Astrocyte (in vitro differentiated cells and primary cell): ENCODE measurements around the gene INVS. TPM values are rescaled to one million over a fixed set of nuclear protein-coding genes. Genes with fewer than 3 reads are reported as not detected.
"Not testable (repeated sequence)": the region's sequence is repeated elsewhere in the genome, so short reads cannot be mapped to it uniquely, and the experiment has no call there.

Experiments used
- DNase-seq: peaks from one replicate; pipeline ENCODE4 v3.0.0-alpha.2; 2010; ENCODE audit warnings: low read depth
- FAIRE-seq: peaks from 2 replicates; lab custom pipeline; 2011; peaks lifted over from hg19 to GRCh38; lab: Jason Lieb, UNC
- H2AFZ ChIP-seq: 2 replicates; pipeline ENCODE4 v1.6.0; 2012; ENCODE audit warnings: low read depth, low read length, inconsistent platforms
- H3K27ac ChIP-seq: 2 replicates; pipeline ENCODE4 v1.5.1; 2011; ENCODE audit warnings: low read depth, low read length, inconsistent platforms
- H3K27me3 ChIP-seq: 2 replicates; pipeline ENCODE4 v1.6.0; 2011; ENCODE audit warnings: low read length, inconsistent platforms; ENCODE audit not compliant: insufficient read depth
- H3K36me3 ChIP-seq: 2 replicates; pipeline ENCODE4 v1.5.1; 2011; ENCODE audit warnings: low read length, inconsistent platforms; ENCODE audit not compliant: insufficient read depth
- H3K4me1 ChIP-seq: 2 replicates; pipeline ENCODE4 v1.5.1; 2011; ENCODE audit warnings: low read length, inconsistent platforms; ENCODE audit not compliant: insufficient read depth
- H3K4me2 ChIP-seq: 2 replicates; pipeline ENCODE4 v1.6.0; 2012; ENCODE audit warnings: low read length, inconsistent platforms
- H3K4me3 ChIP-seq: 2 replicates; pipeline ENCODE4 v1.5.1; 2011; ENCODE audit warnings: low read depth, mild to moderate bottlenecking, low read length, inconsistent platforms; ENCODE audit not compliant: insufficient read depth
- H3K79me2 ChIP-seq: 2 replicates; pipeline ENCODE4 v1.6.0; 2012; ENCODE audit warnings: mild to moderate bottlenecking, low read length, inconsistent platforms; ENCODE audit not compliant: insufficient read depth
- H3K9ac ChIP-seq: 2 replicates; pipeline ENCODE4 v1.6.0; 2012; ENCODE audit warnings: mild to moderate bottlenecking, low read length, inconsistent platforms
- H3K9me3 ChIP-seq: 2 replicates; pipeline ENCODE4 v1.5.1; 2012; ENCODE audit warnings: low read depth, mild to moderate bottlenecking, low read length, inconsistent platforms; ENCODE audit not compliant: insufficient read depth
- H4K20me1 ChIP-seq: 2 replicates; pipeline ENCODE4 v1.6.0; 2012; ENCODE audit warnings: low read length, inconsistent platforms; ENCODE audit not compliant: insufficient read depth
- H3K27ac Mint-ChIP-seq: one replicate; pipeline ENCODE4 v1.8.0; 2021; ENCODE audit warnings: mild to moderate bottlenecking, mixed read lengths; ENCODE audit not compliant: unreplicated experiment
- H3K27me3 Mint-ChIP-seq: one replicate; pipeline ENCODE4 v1.8.0; 2021; ENCODE audit warnings: low read depth, mixed read lengths; ENCODE audit not compliant: unreplicated experiment
- H3K36me3 Mint-ChIP-seq: one replicate; pipeline ENCODE4 v1.8.0; 2021; ENCODE audit warnings: low read depth, mixed read lengths; ENCODE audit not compliant: unreplicated experiment
- H3K4me1 Mint-ChIP-seq: one replicate; pipeline ENCODE4 v1.8.0; 2021; ENCODE audit warnings: low read depth, mixed read lengths; ENCODE audit not compliant: unreplicated experiment
- H3K4me3 Mint-ChIP-seq: one replicate; pipeline ENCODE4 v1.8.0; 2021; ENCODE audit warnings: mild to moderate bottlenecking, moderate library complexity, mixed read lengths; ENCODE audit not compliant: unreplicated experiment
- H3K9me3 Mint-ChIP-seq: one replicate; pipeline ENCODE4 v1.8.0; 2021; ENCODE audit warnings: mild to moderate bottlenecking, mixed read lengths; ENCODE audit not compliant: unreplicated experiment
- EZH2 ChIP-seq: IDR thresholded peaks from 2 replicates; pipeline ENCODE4 v1.6.1; 2012; ENCODE audit warnings: mild to moderate bottlenecking, low read length, inconsistent platforms; ENCODE audit not compliant: insufficient read depth
- total RNA-seq: library from RNA; stranded (reverse); gene quantifications from 2 replicates; pipeline ENCODE4 v1.2.1, GENCODE V29; 2021
- TF ChIP-seq, protein P1 (sequence below): IDR thresholded peaks from 2 replicates; pipeline ENCODE4 v1.5.1; 2011; ENCODE audit warnings: low read depth, mild to moderate bottlenecking, inconsistent platforms, low read length, moderate library complexity; ENCODE audit not compliant: insufficient read depth

Gene INVS
- total RNA-seq, 1 donor from 2014 or later: 17.5 TPM

DNA sequence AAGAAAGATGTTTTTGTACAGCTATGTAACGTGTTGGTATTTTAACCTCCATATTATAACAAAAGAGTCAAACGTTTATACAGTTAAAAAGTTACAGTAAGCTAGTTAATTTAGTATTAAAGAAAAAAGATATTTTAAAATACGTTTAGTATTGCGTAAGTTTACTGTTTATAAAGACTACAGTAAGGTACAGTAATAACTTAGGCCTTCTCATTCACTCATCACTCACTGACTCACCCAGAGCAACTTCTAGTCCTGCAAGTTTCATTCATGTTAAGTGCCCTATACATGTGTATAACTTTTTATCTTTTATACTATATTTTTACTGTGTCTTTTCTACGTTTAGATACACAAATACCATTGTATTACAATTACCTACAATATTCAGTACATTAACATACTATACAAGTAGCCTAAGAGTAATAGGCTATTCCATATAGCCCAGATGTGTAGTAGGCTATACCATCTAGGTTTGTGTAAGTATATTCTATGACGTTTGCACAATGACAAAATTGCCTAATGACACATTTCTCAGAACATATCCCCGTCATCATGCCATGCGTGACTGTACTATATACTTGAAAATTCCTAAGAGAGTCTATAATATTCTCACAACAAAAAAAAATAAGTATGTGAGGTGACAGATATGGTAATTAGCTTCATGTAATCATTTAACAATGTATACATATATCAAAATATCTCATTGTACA lies 34.0 kb upstream of the INVS start:
- peaks cover 9% of the 10 kb centered on the region for H3K4me1 Mint-ChIP-seq
- Histone ChIP-seq H3K27me3 (no peaks in the 10 kb centered on the region), H3K27ac (no peak overlapping the region), H3K36me3 (no peaks in the 10 kb centered on the region), H2AFZ (no peak overlapping the region), H3K9me3 (no peaks in the 10 kb centered on the region), H3K79me2 (peaks cover 12% of the 10 kb centered on the region), H3K9ac (no peak overlapping the region), H3K4me3 (no peak overlapping the region), H3K4me2 (no peak overlapping the region), H3K4me1 (no peaks in the 10 kb centered on the region), H4K20me1 (peaks cover 38% of the 10 kb centered on the region)
- H3K4me3 Mint-ChIP-seq: no peak overlapping the region
- no peak for FAIRE-seq
- TF ChIP-seq, protein P1, sequence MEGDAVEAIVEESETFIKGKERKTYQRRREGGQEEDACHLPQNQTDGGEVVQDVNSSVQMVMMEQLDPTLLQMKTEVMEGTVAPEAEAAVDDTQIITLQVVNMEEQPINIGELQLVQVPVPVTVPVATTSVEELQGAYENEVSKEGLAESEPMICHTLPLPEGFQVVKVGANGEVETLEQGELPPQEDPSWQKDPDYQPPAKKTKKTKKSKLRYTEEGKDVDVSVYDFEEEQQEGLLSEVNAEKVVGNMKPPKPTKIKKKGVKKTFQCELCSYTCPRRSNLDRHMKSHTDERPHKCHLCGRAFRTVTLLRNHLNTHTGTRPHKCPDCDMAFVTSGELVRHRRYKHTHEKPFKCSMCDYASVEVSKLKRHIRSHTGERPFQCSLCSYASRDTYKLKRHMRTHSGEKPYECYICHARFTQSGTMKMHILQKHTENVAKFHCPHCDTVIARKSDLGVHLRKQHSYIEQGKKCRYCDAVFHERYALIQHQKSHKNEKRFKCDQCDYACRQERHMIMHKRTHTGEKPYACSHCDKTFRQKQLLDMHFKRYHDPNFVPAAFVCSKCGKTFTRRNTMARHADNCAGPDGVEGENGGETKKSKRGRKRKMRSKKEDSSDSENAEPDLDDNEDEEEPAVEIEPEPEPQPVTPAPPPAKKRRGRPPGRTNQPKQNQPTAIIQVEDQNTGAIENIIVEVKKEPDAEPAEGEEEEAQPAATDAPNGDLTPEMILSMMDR: no peak
- TF ChIP-seq EZH2: no peak
- H3K36me3 Mint-ChIP-seq: peaks cover 8% of the 10 kb centered on the region
- H3K27ac Mint-ChIP-seq: no peak overlapping the region
- DNase-seq: peak; percentile 69
- H3K9me3 Mint-ChIP-seq: peaks cover 6% of the 10 kb centered on the region
- H3K27me3 Mint-ChIP-seq: no peaks in the 10 kb centered on the region

DNA sequence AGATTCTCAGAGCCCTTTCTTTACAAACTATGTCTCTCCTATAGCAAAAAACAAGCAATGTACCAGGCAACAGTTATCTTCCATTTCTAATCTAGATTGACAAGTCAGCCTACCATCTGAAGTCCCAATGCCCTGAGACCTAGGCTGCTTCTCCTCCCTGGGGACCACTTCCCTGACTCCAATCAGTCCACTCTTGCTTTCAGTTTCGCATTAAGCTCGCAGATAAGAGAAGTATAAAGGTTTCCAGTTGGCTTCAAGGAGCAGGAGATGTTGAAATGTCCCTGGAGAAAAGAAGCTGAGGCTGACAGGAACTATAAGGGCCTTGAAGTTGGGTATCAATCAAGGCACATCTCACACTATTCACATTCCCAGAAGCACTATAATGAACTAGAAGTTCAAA lies 32.5 kb upstream of the INVS start:
- no peak overlapping the region for H3K27ac ChIP-seq
- H4K20me1 ChIP-seq: peaks cover 51% of the 10 kb centered on the region
- FAIRE-seq (no peak), DNase-seq (no peak)
- H3K36me3 Mint-ChIP-seq: peaks cover 8% of the 10 kb centered on the region
- H3K4me1 ChIP-seq: no peaks in the 10 kb centered on the region
- TF ChIP-seq EZH2: no peak
- TF ChIP-seq, protein P1: no peak
- H3K36me3 ChIP-seq: no peaks in the 10 kb centered on the region
- H3K4me3 Mint-ChIP-seq: no peak overlapping the region
- no peak overlapping the region for H2AFZ ChIP-seq
- H3K79me2 ChIP-seq: peaks cover 20% of the 10 kb centered on the region
- H3K27me3 Mint-ChIP-seq: no peaks in the 10 kb centered on the region
- no peak overlapping the region for H3K27ac Mint-ChIP-seq
- no peaks in the 10 kb centered on the region for H3K27me3 ChIP-seq
- no peaks in the 10 kb centered on the region for H3K9me3 ChIP-seq
- H3K9ac ChIP-seq: no peak overlapping the region
- H3K9me3 Mint-ChIP-seq: peaks cover 6% of the 10 kb centered on the region
- peaks cover 14% of the 10 kb centered on the region for H3K4me1 Mint-ChIP-seq
- no peak overlapping the region for H3K4me3 ChIP-seq
- no peak overlapping the region for H3K4me2 ChIP-seq

DNA sequence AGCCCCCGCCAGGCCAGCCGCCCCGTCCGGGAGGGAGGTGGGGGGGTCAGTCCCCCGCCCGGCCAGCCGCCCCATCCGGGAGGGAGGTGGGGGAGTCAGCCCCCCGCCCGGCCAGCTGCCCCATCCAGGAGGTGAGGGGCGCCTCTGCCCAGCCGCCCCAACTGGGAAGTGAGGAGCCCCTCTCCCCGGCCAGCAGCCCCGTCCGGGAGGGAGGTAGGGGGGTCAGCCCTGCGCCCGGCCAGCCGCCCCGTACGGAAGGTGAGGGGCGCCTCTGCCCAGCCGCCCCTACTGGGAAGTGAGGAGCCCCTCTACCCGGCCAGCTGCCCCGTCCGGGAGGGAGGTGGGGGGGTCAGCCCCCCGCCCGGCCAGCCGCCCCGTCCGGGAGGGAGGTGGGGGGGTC lies 31.1 kb upstream of the INVS start:
- H3K79me2 ChIP-seq: peaks cover 23% of the 10 kb centered on the region
- not testable (repeated sequence) for H3K27me3 Mint-ChIP-seq, H3K27me3 ChIP-seq, H3K9ac ChIP-seq, FAIRE-seq, H3K9me3 ChIP-seq, H2AFZ ChIP-seq, H3K4me3 Mint-ChIP-seq, H3K36me3 Mint-ChIP-seq, H3K4me3 ChIP-seq, H3K4me1 ChIP-seq, H3K27ac Mint-ChIP-seq, H3K36me3 ChIP-seq, H3K9me3 Mint-ChIP-seq, H3K27ac ChIP-seq, DNase-seq, H3K4me2 ChIP-seq
- H3K4me1 Mint-ChIP-seq: peaks cover 14% of the 10 kb centered on the region
- H4K20me1 ChIP-seq: peaks cover 60% of the 10 kb centered on the region

DNA sequence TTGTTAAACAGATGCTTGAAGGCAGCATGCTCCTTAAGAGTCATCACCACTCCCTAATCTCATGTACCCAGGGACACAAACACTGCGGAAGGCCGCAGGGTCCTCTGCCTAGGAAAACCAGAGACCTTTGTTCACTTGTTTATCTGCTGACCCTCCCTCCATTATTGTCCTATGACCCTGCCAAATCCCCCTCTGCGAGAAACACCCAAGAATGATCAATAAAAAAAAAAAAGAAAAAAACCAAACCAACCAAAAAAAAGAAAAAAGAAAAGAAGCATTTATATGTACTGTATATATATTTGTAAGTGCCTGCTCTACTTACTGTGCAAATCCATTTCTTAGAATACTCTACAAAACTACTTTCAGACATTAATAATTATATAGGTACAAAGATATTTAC lies 30.0 kb upstream of the INVS start:
- not testable (repeated sequence) for FAIRE-seq

More for the DNA sequence above, 30.0 kb upstream of the INVS start:
- not testable (repeated sequence) for H3K4me1 ChIP-seq, H3K27ac ChIP-seq, H3K4me3 Mint-ChIP-seq, H3K4me3 ChIP-seq, H2AFZ ChIP-seq, H3K36me3 ChIP-seq, H3K27me3 ChIP-seq, H3K9me3 Mint-ChIP-seq, H3K27me3 Mint-ChIP-seq, H3K36me3 Mint-ChIP-seq, DNase-seq, H3K4me2 ChIP-seq, H3K9ac ChIP-seq, H3K9me3 ChIP-seq, H3K27ac Mint-ChIP-seq
- H4K20me1 ChIP-seq: peaks cover 66% of the 10 kb centered on the region
- H3K4me1 Mint-ChIP-seq: peaks cover 14% of the 10 kb centered on the region
- peaks cover 20% of the 10 kb centered on the region for H3K79me2 ChIP-seq
